Esophagus mucosa (tissue), 1 donor: ENCODE data around the gene TRAP1. TPM values are rescaled to one million over a fixed set of nuclear protein-coding genes. Genes with fewer than 3 reads are reported as not detected.
"Not testable (repeated sequence)": the region's sequence is repeated elsewhere in the genome, so short reads cannot be mapped to it uniquely, and the experiment has no call there.

Experiments used
- ATAC-seq: fragments of 200-7000 bp; cut with Tn5 transposase; one replicate; pipeline ENCODE4 v1.9.1; 2020
- total RNA-seq: library from RNA; stranded (reverse); gene quantifications from one replicate; pipeline ENCODE4 v1.2.4, GENCODE V29; 2023
- donor health status: DM: yes; HTN: yes; CAD: no.

The TRAP1 gene
- total RNA-seq, 1 donor from 2014 or later, result 131 TPM

- ATAC-seq, result not testable (repeated sequence)
These were observed 108.3 kb downstream of the TRAP1 start for GRCh38 chr16:3608976-3609375.

- no peak for ATAC-seq
These were observed 109.3 kb downstream of the TRAP1 start for GRCh38 chr16:3608069-3608468.

Other genes with a start within 250 kb of the TRAP1 start
- not detected for gene C16orf90, start 222.0 kb downstream of the TRAP1 start, total RNA-seq
- 8.0 TPM for gene CLUAP1, start 216.5 kb downstream of the TRAP1 start, total RNA-seq
- gene NLRC3, start 140.1 kb downstream of the TRAP1 start, total RNA-seq, result 0.48 TPM
- 4.0 TPM for gene SLX4, start 105.9 kb downstream of the TRAP1 start, total RNA-seq
- 7.9 TPM for gene DNASE1, start 62.8 kb downstream of the TRAP1 start, total RNA-seq
- 28.1 TPM for gene CREBBP, start 163.2 kb upstream of the TRAP1 start, total RNA-seq